Mesenteric fat pad (tissue), 1 donor: ENCODE data around the gene ACOT13. TPM values are rescaled to one million over a fixed set of nuclear protein-coding genes. Genes with fewer than 3 reads are reported as not detected.
"Not testable (repeated sequence)": the region's sequence is repeated elsewhere in the genome, so short reads cannot be mapped to it uniquely, and the experiment has no call there.

Experiments used
- DNase-seq: peaks from one replicate; pipeline ENCODE4 v3.0.0-alpha.2; 2020; ENCODE audit warnings: low spot score
- long read RNA-seq: library from polyadenylated mRNA; unstranded; transcript quantifications from one replicate; pipeline ENCODE4 v2.0.0, GENCODE V29; 2020
- total RNA-seq: library from RNA; stranded (reverse); fragmentation: NEBNext Ultra II Directional; extraction: Animal tissue kit (Norgen Biotek cat#: 25700); gene quantifications from one replicate; pipeline ENCODE4 v1.2.1, GENCODE V29; 2021
- donor health status: DM: yes; HTN: yes; CAD: no.

The ACOT13 gene
- 17.0 TPM for total RNA-seq
- long read RNA-seq, full-length matches to known transcripts: 12 of 21 reads
- long read RNA-seq, partial matches to known transcripts: 1 of 21 reads
- long read RNA-seq, other reads (novel, unspliced or antisense): 8 of 21 reads

DNA sequence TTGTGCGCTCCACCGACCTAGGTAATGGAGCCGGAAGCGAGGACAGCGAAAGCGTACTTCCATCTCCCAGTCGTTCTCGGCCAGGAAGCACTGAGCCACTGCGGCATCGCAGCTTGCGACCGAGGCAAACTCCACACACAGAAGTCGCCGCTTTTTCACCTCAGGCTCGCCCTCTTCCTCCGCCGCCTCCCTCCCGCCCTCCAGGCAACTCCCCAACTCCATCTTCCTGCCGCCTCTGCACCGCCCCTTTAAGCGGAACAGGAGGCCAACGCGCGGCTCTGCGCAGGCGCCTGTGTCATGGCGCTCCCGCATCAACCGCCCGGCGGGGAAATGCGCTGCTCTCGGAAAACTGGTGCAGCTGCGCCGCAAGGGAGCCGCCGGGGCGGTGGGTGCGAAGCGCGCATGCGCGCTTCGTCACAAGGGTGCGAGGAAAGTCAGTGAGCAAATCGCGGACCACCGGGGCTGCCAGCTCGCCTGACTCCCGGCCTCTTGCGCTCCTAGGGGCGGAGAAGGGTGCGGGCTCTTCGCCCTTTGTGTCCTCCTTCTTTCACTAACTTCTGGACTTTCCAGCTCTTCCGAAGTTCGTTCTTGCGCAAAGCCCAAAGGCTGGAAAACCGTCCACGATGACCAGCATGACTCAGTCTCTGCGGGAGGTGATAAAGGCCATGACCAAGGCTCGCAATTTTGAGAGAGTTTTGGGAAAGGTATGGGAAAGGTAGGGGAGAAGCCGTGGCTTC is at the start of gene ACOT13, which contains the start of gene TDP2:
TSS of gene ACOT13 (plus strand) at position 437 of the 737 bp plus-strand sequence. CDS start at position 624, 187 bp downstream.
TSS of gene TDP2 (minus strand) at position 259 of the 737 bp plus-strand sequence. CDS start at position 222, 37 bp downstream.
- DNase-seq: peak; percentile 98

DNA sequence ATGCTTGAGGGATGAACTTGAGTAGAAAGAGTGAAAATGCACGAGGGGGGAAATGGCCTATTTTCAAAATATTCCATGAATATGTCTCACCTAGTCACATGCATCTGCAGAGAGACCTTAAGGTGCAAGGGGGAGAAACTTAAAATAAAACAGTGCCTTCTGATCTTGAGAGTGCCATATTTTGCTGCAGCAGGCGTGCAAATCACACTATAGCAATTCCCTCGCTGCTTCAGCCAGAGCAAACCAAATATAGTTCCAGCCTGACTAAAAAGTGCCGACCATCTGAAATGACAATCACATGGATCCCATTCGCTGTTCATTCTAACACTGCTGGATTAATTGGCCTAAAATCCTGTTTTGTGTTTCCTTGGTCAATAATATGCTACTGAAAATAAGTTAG is 47.2 kb upstream of the ACOT13 start:
- no peak for DNase-seq

DNA sequence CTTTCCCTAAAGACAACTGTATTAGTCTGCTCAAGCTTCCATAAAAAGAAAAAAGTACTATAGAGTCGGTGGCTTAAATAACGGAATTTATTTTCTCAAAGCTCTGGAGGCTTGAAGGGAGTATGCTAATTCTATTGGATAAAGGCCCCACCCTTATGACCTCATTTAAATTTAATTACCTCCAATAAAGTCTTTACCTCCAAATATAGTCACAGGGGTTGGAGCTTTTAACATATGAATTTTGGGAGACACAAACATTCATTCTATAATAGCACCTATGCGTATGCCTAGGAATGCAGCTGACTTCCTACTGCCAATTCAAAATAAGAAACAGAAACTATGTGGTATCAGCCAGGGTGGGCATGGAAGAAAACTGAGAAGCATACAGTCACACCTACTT is 46.2 kb upstream of the ACOT13 start:
- DNase-seq: no peak

DNA sequence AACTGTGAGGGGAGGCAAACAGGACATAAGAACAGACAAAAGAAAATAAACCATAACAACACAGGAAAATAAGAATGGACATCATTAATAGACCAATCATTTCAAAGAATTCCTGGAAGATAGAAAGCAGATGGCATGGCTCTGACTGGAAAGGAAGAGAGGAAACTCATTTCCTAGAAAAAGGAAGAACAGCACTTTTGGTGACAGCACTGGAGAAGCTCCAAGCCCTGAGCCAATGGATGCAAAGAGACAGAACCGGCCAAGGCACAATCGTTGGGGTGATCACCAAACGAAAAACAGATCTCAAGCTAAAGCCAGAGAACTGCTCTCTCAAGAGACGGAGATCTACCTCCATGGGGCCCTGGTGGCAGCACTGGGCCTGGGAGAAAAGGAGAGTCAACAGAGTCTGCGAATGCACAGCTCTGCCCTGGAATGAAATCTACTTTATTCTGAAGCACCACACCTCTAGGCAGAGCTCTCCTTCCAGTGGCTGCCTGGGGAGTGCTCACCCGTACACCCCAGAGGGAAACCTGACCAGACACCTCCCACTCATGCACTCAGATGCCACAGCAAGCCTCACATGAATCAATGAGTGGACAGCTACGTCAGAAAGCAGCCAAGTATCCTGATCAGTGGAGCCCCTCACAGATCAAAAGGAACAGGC is 45.1 kb upstream of the ACOT13 start:
- no peak for DNase-seq

DNA sequence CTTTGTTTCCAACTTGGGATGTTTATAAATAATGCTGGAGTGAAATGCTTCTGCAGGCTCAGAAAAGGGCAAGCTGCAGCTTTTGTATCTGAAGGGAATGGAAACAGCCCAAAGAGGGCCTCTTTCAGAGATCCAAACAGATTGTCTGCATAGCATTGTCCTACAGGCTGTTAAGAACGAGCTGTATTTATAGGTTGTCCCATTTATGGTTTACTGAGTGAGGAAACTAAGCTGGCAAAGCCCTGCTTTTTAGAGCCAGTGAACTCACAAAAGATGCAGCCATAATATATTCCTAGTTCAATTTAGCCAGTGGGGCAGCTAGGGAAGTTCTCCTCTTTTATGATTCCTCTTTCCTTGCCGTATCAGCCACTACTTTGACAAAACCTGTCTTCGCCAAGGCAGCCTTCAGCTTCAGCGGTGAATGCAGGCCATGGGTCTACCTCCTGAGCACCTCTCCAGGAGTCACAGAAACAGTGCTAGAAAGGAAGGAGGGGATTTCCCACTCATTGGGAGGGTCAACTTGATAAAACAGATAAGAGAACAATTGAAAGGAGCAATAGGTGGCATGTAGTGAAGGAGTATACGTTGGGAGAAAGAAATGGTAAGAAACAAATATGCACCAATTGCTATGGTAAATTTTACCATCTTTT is 35.9 kb upstream of the ACOT13 start:
- no peak for DNase-seq

DNA sequence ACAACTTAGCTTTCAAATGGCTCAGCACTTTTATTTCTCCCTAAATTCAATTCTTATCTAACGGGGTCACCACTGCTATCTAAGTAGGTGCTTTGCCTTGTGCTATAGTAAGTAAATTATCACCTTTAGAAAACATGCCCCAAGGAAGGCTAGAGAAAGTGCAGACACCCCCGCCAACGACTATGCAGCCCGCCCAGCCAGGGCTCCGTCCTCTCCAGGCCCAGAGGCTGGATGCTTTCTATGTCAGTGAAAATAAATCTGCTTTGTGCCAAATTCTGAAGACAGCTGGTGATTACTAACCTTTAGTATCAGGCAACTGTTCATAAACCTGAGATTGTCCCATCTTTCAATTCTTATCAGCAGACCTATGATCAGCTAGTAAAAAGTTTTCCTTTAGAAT is 35.2 kb upstream of the ACOT13 start:
- DNase-seq: no peak

DNA sequence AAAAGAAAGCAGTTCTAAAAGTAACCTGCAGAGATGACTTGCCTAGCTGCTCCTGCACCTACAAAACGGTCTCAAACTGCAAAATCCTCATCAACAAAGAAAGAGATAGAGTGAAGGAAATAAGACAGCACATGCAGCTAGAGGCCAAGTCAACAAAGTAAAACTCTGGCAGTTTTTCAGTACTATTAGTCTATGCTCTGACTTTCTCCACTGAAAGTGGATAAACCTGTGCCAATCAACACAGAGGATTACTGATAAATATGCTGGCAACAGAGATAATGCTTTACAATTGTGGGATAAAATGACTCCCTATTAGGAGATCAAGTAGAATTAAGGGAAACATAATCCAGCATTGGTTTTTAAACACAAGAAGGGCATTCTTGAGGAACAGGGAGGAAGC is 34.3 kb upstream of the ACOT13 start:
- no peak for DNase-seq

DNA sequence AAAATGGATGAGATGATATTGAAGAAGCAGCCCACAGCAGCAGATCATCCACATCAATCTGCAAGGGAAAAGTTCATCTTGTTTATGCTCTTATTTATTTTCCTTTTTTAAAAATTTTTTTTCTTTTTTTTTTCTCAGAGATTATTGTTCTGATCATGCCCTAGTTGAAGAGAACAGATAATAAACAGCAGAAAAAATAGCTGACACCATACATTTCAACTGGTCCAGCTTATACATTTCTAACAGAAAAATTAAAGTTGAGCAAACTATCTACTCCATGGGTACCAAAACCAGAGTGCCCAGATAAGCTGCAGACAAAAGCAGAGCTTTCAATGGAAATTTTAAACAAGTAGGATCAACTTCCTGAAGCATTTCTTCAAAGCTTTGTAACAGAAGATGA is 30.2 kb upstream of the ACOT13 start:
- DNase-seq: no peak

DNA sequence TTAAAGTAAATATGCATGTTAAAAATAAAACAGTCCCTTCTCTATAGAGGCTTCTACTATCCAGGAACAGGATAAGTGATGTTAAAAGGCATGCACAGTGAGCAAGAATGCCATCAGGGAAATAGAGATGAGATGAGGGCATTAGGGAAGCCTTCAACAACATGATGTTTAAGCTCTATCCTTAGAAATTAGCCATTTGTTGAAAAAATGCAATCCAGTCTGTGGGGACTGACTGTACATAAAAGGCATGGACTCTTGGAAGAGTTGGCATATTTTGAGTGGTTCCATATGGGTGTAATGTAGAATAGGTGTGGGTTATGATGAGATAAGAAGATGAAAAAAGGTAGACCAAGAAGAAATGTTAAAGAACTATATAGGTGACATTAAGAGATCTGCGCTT is 26.7 kb upstream of the ACOT13 start:
- no peak for DNase-seq

DNA sequence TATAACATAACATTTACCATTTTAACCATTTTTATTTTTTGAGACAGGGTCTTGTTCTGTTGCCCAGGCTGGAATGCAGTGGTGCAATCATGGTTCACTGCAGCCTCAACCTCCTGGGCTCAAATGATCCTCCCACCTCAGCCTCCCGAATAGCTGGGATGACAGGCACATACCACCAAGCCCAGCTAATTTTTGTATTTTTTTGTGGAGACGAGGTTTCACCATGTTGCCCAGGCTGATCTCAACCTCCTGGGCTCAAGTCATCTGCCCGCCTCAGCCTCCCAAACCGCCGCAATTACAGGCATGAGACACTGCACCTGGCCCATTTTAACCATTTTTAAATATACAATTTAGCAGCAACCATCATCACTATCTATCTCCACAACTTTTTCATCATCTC is 26.2 kb upstream of the ACOT13 start:
- DNase-seq: not testable (repeated sequence)

DNA sequence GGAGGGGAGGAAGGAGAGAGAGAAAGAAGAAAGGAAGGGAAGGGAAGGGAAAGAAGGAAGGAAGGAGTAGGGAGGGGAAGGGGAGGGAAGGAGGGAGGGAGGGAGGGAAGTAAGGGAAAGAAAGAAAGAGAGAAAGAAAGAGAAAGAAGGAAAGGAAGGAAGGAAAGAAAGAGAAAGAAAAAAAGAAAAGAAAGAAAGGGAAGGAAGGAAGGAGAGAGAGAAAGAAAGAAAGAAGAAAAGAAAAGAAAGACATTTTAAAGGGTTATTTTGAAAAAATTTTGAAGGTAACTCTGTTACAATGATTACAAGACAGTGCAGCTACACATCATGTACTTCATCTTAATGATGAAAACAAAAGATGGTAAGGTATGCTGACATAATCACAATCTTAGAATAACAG is 24.8 kb upstream of the ACOT13 start:
- DNase-seq: no peak

DNA sequence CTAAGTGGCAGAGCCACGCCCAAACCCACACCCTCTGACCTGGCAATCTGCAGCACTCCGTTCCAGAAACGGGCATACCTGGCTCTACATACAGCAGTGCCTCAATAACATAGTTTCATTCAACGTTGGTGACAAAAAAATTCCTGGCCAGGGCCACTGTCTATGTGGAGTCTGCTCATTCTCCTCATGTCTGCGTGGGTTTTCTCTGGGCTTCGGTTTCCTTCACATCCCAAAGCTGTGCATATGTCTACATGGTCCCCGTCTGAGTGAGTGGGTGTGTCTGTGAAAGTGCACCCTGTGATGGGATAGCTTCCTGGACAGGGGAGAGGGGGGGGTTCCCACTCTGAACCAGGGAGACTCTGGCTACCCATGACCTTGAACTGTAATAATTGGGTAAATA is 23.0 kb upstream of the ACOT13 start:
- DNase-seq: no peak

DNA sequence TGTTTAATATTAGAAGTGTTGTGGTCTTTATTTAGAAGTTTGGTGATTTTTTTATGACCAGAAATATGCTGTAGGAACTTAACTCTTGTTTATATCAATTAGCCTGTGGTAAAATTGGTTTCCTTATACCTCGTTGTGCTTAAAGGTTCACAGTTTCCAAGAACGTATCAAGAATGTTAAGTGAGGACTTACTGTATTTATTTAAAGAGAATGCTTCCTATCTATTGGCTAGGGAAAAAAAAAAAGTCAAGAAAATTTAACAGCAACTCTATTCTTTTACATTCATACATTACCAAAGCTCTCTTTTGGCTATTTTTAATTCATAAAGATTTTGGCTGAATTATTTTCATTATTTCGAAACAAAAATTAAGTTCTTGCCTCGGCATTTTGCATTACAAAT is 22.5 kb upstream of the ACOT13 start:
- DNase-seq: no peak

DNA sequence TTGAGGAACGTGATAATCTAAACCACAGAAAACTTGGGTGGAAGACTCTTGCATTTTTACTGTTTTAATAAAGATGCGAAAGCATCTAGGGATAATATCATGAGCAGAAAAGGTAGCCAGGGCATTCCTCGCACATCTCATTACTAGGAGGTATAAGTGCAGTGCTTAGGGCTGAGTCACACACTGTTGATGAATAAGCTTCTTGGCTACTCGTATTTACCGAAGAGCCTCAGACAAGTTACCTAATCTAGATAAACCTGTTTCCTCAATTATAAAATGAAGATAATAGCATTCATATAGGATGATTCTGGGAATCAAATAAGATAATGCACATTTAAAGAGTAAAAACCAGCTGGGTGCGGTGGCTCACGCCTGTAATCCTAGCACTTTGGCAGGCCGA is 20.1 kb upstream of the ACOT13 start:
- no peak for DNase-seq

DNA sequence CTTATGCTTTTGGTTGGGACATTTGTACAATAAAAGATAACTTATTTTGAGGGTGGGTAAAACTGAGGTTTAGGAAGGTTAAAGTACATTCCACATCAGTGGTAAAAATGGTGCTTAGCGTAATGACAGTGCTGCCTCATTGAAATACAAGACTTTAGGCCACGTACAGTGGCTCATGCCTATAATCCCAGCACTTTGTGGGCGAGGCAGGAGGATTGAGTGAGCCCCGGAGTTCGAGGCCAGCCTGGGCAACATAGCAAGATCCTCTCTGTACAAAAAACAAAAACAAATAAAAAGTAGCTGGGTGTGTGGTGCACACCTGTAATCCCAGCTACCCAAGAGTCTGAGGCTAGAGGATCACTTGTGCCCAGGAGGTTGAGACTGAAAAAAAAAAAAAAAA is 18.6 kb upstream of the ACOT13 start:
- DNase-seq: no peak

DNA sequence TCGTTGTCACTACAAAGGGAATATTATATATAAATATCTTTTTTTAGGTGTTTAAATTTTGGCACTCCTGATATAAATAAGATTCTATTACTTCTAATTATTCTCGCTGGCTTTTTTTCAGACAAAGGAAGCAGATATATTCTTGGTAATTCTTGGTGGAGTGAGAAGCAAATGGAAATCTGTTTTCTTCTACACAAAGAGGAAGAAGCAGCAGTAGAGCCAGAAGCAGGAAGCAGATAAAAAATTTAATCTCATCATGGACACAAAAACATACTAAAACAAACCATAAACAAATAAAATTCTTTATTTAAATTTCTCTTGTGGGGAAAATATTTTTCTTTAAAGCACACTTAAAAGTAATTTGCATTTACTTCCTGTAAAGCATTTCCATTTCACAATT is 17.2 kb upstream of the ACOT13 start:
- no peak for DNase-seq

DNA sequence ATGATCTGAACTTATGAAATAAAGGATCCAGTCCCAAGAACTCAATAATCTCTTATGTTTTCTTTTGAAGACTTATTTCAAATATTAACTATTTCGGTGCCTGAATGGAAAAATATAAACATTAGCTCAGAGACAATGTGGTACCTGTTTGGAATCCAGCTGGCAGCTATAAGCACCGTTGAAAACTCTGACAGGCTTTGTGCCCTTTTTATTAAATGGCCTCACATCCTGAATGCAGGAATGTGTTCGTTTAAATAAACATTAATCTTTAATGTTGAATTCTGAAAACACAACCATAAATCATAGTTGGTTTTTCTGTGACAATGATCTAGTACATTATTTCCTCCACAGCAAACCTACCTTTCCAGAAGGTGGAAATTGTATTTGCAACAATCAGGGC is 16.5 kb upstream of the ACOT13 start:
- DNase-seq: no peak

DNA sequence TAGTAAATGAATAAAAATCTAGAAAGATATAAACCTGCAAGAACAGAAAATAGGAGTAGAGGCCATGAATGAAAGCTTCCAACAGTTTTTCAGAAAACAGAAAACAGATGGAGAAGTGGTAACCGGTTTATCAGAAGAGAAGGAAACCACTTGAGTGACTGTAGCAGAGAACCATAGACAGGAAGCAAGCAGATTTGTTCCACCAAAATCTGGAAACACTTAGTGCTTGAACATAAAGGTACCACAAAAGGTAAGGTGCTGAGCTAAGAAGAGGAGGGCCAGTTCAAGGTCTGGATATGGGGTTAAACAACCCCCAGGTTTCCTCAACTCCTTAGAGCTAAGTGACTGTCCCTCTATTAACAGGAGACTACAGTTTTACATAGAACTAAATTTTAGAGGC is 11.7 kb upstream of the ACOT13 start:
- DNase-seq: no peak

DNA sequence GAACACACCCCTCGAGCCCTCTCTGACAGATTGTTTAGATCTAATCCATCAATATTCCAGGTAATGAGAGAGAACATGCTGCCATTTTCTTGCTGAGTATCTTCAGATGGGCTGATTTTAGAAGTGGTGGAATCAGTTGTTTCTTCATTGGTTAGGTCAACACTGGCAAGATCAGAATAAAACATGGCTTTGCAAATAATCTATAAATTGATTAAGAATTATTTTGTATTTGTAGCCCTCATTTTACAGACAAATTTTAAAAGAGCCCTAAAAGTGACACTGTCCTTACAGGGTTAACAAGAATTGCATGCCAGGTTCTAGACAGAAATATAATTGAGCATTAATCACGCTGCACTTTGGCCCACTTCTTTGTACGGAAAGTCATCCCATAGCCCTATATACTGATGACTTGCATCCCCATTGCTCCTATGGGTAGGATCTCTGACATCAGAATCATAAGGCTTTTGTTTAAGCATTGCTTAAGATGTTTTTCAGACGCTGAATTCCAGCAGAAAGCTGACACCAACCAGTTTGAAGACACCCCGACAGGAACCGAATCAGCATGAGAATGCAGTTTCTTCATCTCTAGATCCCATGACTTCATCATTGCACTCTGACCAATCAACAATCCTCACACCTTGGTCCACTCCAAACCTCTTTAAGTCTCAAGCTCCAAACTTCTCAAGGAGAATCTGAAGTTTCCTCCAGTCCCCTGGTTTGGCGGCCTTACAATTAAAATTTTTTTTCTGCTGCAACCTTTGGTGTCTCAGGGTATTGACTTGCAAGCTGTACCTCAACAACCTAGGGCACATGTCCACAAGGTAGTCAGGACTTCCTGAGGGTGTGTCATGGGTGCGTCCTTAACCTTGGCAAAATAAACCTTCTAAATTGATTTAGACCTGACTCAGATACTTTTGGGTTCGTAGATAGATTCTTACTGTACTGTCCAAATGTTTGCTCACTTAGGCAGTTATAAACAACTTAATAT is 8.0 kb upstream of the ACOT13 start:
- DNase-seq: no peak

DNA sequence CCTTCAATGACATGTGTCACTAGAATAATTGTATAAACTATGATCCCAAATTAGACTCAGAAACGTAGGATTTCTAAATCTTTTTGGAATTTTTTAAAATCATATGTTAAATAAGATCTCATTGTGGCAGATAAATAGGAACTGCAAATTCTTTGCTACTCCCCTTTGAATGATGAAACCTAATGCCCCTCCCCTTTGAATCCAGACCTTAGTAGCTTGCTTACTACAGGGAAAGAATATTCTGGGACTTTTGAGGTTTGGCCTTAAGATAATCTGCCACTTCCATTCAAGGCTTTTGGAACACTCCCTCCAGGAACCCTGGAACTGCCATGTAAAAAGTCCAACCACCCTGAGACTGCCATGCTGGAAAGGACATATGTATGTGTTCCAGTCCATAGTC is 7.3 kb upstream of the ACOT13 start:
- no peak for DNase-seq

DNA sequence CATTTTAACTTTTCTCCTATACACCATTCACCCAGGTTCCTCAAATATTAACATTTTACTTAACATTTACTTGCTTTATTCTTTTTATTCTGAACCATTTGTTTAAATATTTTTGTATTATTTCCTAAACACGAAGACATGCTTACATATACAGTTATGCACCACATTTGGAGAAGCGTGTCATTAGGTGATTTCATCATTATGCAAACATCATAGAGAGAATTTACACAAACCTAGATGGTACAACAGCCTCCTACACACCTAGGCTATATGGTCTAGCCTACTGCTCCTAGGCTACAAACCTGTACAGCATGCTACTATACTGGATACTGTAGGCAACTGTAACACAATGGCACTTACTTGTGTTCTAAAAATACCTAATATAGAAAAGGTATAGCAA is 6.8 kb upstream of the ACOT13 start:
- DNase-seq: no peak
